Caco-2 (cell line): Measurements from ENCODE around the gene PPP4R4. TPM values are rescaled to one million over a fixed set of nuclear protein-coding genes. Genes with fewer than 3 reads are reported as not detected.
A peak's percentile ranks its signal among the peaks of the same experiment; 100 is the strongest.

Experiments
- BruUV-seq: library from RNA; stranded (reverse); fragments of 400-500 nt; replicated peaks from 2 replicates; lab custom pipeline; 2021; lab: Mats Ljungman, UMichigan
- CTCF ChIA-PET: fragments of 300-600 bp; sonication (Branson Sonifier 250); formaldehyde crosslinking; loops from one replicate; lab custom pipeline; 2022; ENCODE audit warnings: antibody characterized with exemption; lab: Charles Lee
- POLR2A ChIA-PET: fragments of 300-600 bp; sonication (Branson Sonifier 250); formaldehyde crosslinking; loops from one replicate; lab custom pipeline; 2022; ENCODE audit warnings: antibody characterized with exemption; lab: Charles Lee
- DNase-seq, 2 experiments: peaks; one replicate each; pipeline versions ENCODE4 v3.0.0 to v3.0.0-alpha.2; 2020 to 2022
- H3K27me3 ChIP-seq: replicated peaks from 2 replicates; pipeline ENCODE4 v1.6.0; 2011; ENCODE audit warnings: low read length; ENCODE audit not compliant: control insufficient read depth, insufficient read depth
- H3K36me3 ChIP-seq: 2 replicates; pipeline ENCODE4 v1.5.1; 2011; ENCODE audit warnings: low read length; ENCODE audit not compliant: control insufficient read depth, insufficient read depth
- H3K4me1 ChIP-seq: fragments of 250-450 bp; sonication (Bioruptor Pico); 2 replicates; pipeline ENCODE4 v1.5.1; 2020; ENCODE audit warnings: mild to moderate bottlenecking
- H3K4me3 ChIP-seq: 2 replicates; pipeline ENCODE4 v1.5.1; 2011; ENCODE audit warnings: low read depth, mild to moderate bottlenecking, control low read depth, low read length
- H3K9me3 ChIP-seq: fragments of 250-450 bp; sonication (Bioruptor Pico); 2 replicates; pipeline ENCODE4 v1.5.1; 2020; ENCODE audit warnings: mild to moderate bottlenecking, moderate library complexity
- H3K27ac Mint-ChIP-seq: one replicate; pipeline ENCODE4 v1.8.0; 2022; ENCODE audit warnings: mixed read lengths; ENCODE audit not compliant: unreplicated experiment
- H3K27me3 Mint-ChIP-seq: one replicate; pipeline ENCODE4 v1.8.0; 2022; ENCODE audit warnings: mixed read lengths; ENCODE audit not compliant: insufficient read depth, unreplicated experiment
- H3K36me3 Mint-ChIP-seq: one replicate; pipeline ENCODE4 v1.8.0; 2022; ENCODE audit warnings: mild to moderate bottlenecking, mixed read lengths; ENCODE audit not compliant: insufficient read depth, unreplicated experiment
- H3K4me1 Mint-ChIP-seq: one replicate; pipeline ENCODE4 v1.8.0; 2022; ENCODE audit warnings: low read depth, mixed read lengths; ENCODE audit not compliant: unreplicated experiment
- H3K4me3 Mint-ChIP-seq: one replicate; pipeline ENCODE4 v1.8.0; 2022; ENCODE audit warnings: mild to moderate bottlenecking, moderate library complexity, mixed read lengths; ENCODE audit not compliant: unreplicated experiment
- H3K9me3 Mint-ChIP-seq: one replicate; pipeline ENCODE4 v1.8.0; 2022; ENCODE audit warnings: mixed read lengths; ENCODE audit not compliant: unreplicated experiment
- intact Hi-C: fragments of 100-400 bp; cut with micrococcal nuclease; formaldehyde crosslinking; loops from one replicate; pipeline ENCODE4 v1.10.0; 2022; ENCODE audit not compliant: unreplicated experiment
- total RNA-seq: library from RNA; stranded (reverse); gene quantifications from 2 replicates; pipeline ENCODE4 v1.2.3, GENCODE V29; 2022
- TF ChIP-seq, protein P1 (sequence below), 2 experiments: fragments of 200-600 bp in 1 of 2; IDR thresholded peaks; 1 replicate in 1 of 2; 2 replicates in 1 of 2; pipeline versions ENCODE4 v1.5.1 to v1.8.0; 2011 to 2022; ENCODE audit warnings: antibody characterized with exemption in 1 of 2, control low read depth in 1 of 2, inconsistent platforms in 1 of 2, low read depth in 1 of 2, low read length in 1 of 2, mild to moderate bottlenecking in 1 of 2, moderate library complexity in 1 of 2; ENCODE audit not compliant: insufficient read depth in 1 of 2, severe bottlenecking in 1 of 2, unreplicated experiment in 1 of 2

PPP4R4 gene
- total RNA-seq, 1 experiment from 2014 or later = 0.20 TPM

DNA sequence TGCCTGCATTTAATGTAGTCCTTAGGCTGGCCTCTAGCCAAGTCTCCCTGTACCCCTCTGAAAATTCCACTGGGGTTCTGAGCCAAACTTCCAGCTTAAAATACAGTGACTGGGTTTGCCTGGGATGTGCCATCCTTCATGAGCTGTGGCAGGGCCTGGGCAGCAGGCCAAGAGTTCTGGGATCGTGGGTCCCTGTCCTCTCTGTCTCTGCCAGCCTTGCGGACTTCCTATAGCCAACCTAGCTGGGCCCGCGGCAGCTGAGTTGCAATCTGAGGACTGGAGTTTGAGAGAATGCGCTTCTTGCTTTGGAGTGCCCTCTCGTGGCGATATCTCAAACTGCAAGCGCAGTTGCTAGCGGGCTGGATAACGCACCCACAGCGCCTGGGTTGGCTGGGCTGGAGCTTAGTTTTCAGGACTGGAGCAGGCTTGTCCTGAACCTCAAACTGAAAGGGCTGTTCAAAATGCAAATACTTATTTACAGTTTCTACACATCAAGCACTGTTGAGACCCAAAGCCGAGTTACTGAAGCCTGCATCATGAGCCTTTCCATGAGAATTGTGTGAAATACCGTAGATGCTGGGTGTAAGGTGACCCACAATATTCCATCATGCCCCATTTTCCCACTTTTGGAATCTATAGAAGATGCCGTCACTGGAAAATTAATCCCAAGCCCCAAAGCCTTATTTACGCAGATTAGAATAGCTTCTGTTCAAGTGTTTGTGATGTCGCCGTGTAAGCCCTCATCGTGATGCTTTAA, 37.4 kb upstream of the PPP4R4 start:
- no TSS peak for BruUV-seq
- no peaks in the 10 kb centered on the region for H3K4me1 Mint-ChIP-seq
- TF ChIP-seq, protein P1, sequence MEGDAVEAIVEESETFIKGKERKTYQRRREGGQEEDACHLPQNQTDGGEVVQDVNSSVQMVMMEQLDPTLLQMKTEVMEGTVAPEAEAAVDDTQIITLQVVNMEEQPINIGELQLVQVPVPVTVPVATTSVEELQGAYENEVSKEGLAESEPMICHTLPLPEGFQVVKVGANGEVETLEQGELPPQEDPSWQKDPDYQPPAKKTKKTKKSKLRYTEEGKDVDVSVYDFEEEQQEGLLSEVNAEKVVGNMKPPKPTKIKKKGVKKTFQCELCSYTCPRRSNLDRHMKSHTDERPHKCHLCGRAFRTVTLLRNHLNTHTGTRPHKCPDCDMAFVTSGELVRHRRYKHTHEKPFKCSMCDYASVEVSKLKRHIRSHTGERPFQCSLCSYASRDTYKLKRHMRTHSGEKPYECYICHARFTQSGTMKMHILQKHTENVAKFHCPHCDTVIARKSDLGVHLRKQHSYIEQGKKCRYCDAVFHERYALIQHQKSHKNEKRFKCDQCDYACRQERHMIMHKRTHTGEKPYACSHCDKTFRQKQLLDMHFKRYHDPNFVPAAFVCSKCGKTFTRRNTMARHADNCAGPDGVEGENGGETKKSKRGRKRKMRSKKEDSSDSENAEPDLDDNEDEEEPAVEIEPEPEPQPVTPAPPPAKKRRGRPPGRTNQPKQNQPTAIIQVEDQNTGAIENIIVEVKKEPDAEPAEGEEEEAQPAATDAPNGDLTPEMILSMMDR (IDR thresholded peaks at IDR 0.05; ENCODE audit: insufficient read depth in 1 of 2, low read depth in 1 of 2, low read length in 1 of 2, severe bottlenecking in 1 of 2, unreplicated experiment in 1 of 2) = peak; percentile 82 to 90
- ChIA-PET CTCF (interaction anchor here (0.8 to 1.4 kb wide), 8 partner anchors 38 to 349 kb away, joined by 3 to 31 read pairs (median 6); partner anchors contain the start of gene PPP4R4), POLR2A (no interaction called here)
- intact Hi-C loops = loop anchor here (1.0 to 10.0 kb wide), 5 partner anchors 85 to 348 kb away; no protein-coding TSS in a partner anchor
- DNase-seq = peak; percentile 71 to 79
- Histone ChIP-seq H3K36me3 (no peaks in the 10 kb centered on the region), H3K27me3 (no peaks in the 10 kb centered on the region), H3K4me1 (no peaks in the 10 kb centered on the region), H3K9me3 (no peaks in the 10 kb centered on the region), H3K4me3 (no peak overlapping the region)
- H3K9me3 Mint-ChIP-seq = peaks cover 13% of the 10 kb centered on the region
- no peak overlapping the region for H3K4me3 Mint-ChIP-seq
- no peak overlapping the region for H3K27ac Mint-ChIP-seq
- peaks cover 6% of the 10 kb centered on the region for H3K27me3 Mint-ChIP-seq
- H3K36me3 Mint-ChIP-seq = no peaks in the 10 kb centered on the region

- ChIA-PET CTCF (interaction anchor here (0.6 to 1.5 kb wide), 2 partner anchors 39 to 102 kb away, joined by 4 to 5 read pairs; no protein-coding TSS in a partner anchor), POLR2A (no interaction called here)
- Mint-ChIP-seq H3K4me3 (no peak overlapping the region), H3K36me3 (no peaks in the 10 kb centered on the region), H3K27ac (no peak overlapping the region), H3K9me3 (peaks cover 13% of the 10 kb centered on the region), H3K27me3 (peaks cover 6% of the 10 kb centered on the region), H3K4me1 (no peaks in the 10 kb centered on the region)
- BruUV-seq = no TSS peak
- TF ChIP-seq, protein P1 (IDR thresholded peaks at IDR 0.05; ENCODE audit: insufficient read depth in 1 of 2, low read depth in 1 of 2, low read length in 1 of 2, severe bottlenecking in 1 of 2, unreplicated experiment in 1 of 2) = no peak
- Histone ChIP-seq H3K36me3 (no peaks in the 10 kb centered on the region), H3K27me3 (no peaks in the 10 kb centered on the region), H3K4me1 (no peaks in the 10 kb centered on the region), H3K4me3 (no peak overlapping the region), H3K9me3 (no peaks in the 10 kb centered on the region)
- DNase-seq = no peak
- intact Hi-C loops = loop anchor here (10.0 kb wide), 2 partner anchors 287 to 347 kb away; no protein-coding TSS in a partner anchor
Observed at GRCh38 chr14:94138251-94138650, 35.9 kb upstream of the PPP4R4 start.

DNA sequence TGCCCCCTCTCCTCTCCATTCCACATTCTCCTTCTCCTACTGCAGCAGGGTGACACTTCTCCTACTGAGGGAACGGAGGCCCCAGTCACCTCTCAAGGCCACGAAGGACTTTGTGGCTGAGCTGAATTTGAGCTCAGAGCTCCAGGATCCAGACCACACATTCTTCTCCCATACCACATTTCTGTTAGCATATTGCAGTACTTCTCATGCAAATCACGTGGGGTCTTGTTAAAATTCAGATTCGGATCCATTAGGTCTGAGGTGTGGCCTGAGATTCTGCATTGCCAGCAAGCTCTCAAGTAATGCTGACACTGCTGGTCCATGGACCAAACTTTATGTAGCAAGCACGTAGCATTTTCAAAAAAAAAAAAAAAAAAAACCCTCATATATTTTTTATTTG, 35.1 kb upstream of the PPP4R4 start:
- no TSS peak for BruUV-seq
- no peaks in the 10 kb centered on the region for H3K4me1 Mint-ChIP-seq
- Histone ChIP-seq H3K27me3 (no peaks in the 10 kb centered on the region), H3K4me3 (no peak overlapping the region), H3K36me3 (no peaks in the 10 kb centered on the region), H3K4me1 (no peaks in the 10 kb centered on the region), H3K9me3 (no peaks in the 10 kb centered on the region)
- no peak for DNase-seq
- H3K9me3 Mint-ChIP-seq = peaks cover 13% of the 10 kb centered on the region
- no peak overlapping the region for H3K4me3 Mint-ChIP-seq
- H3K27me3 Mint-ChIP-seq = peaks cover 6% of the 10 kb centered on the region
- TF ChIP-seq, protein P1 (IDR thresholded peaks at IDR 0.05; ENCODE audit: insufficient read depth in 1 of 2, low read depth in 1 of 2, low read length in 1 of 2, severe bottlenecking in 1 of 2, unreplicated experiment in 1 of 2) = no peak
- no peaks in the 10 kb centered on the region for H3K36me3 Mint-ChIP-seq
- intact Hi-C loops = loop anchor here (10.0 kb wide), 2 partner anchors 286 to 346 kb away; no protein-coding TSS in a partner anchor
- ChIA-PET CTCF (interaction anchor here (0.7 to 1.5 kb wide), 2 partner anchors 17 to 103 kb away, joined by 5 to 6 read pairs; no protein-coding TSS in a partner anchor), POLR2A (no interaction called here)
- no peak overlapping the region for H3K27ac Mint-ChIP-seq
